ENCODE measurements around the gene BTLA. TPM values are rescaled to one million over a fixed set of nuclear protein-coding genes. Genes with fewer than 3 reads are reported as not detected.

Gene BTLA
- polyA plus RNA-seq, 4 donors = 0.27 to 0.67 (median 0.52) TPM

DNA sequence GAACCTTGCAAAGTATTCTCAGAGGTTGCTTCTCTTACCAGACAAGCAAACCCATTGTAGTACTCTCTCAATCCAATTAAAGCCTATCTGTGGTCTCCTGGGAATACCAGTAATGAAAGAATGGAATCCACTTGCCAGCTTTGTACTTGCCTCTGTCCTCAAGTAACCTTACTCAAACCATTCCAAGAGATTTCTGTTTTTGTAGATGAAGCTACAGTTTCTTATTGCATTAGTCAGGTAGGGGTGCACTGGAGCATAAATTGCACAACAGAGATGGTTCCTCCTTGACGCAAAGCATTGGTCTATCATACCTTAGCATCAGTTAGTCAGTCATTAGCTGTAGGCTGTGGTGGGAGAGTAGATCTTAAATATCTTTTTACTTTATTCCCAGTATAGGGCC lies 52.9 kb downstream of the BTLA start:
- Histone ChIP-seq H3K9me3 (ENCODE audit: control insufficient read depth in 2 of 2, insufficient read depth in 1 of 2, low read depth in 1 of 2, low read length in 1 of 2) (peaks cover 0 to 3% of the 10 kb centered on the region in 2 donors), H3K4me1 (ENCODE audit: control insufficient read depth in 3 of 3, insufficient read depth in 2 of 3, low read depth in 1 of 3, low read length in 2 of 3) (no peaks in the 10 kb centered on the region), H3K36me3 (ENCODE audit: control insufficient read depth in 3 of 3, insufficient read depth in 2 of 3, low read depth in 1 of 3, low read length in 3 of 3) (no peaks in the 10 kb centered on the region), H3K27ac (ENCODE audit: low read depth in 1 of 3, low read length in 2 of 3) (no peak overlapping the region), H3K4me3 (ENCODE audit: low read depth in 1 of 3, low read length in 3 of 3) (no peak overlapping the region), H3K27me3 (ENCODE audit: control insufficient read depth in 3 of 3, insufficient read depth in 3 of 3, low read length in 3 of 3) (no peaks in the 10 kb centered on the region)
- DNase-seq (no peak), FAIRE-seq (no peak)
- 76 to 88% (median 84%) methylated on average over 1 of the region's 1 CpG for WGBS, 3 donors

- Histone ChIP-seq H3K27me3 (ENCODE audit: control insufficient read depth in 3 of 3, insufficient read depth in 3 of 3, low read length in 3 of 3) (no peaks in the 10 kb centered on the region), H3K27ac (ENCODE audit: low read depth in 1 of 3, low read length in 2 of 3) (no peak overlapping the region), H3K9me3 (ENCODE audit: control insufficient read depth in 2 of 2, insufficient read depth in 1 of 2, low read depth in 1 of 2, low read length in 1 of 2) (peaks cover 0 to 3% of the 10 kb centered on the region in 2 donors), H3K36me3 (ENCODE audit: control insufficient read depth in 3 of 3, insufficient read depth in 2 of 3, low read depth in 1 of 3, low read length in 3 of 3) (no peaks in the 10 kb centered on the region), H3K4me1 (ENCODE audit: control insufficient read depth in 3 of 3, insufficient read depth in 2 of 3, low read depth in 1 of 3, low read length in 2 of 3) (no peaks in the 10 kb centered on the region), H3K4me3 (ENCODE audit: low read depth in 1 of 3, low read length in 3 of 3) (no peak overlapping the region)
- no peak for DNase-seq
- WGBS, 3 donors = 78 to 92% (median 91%) methylated on average over 2 of the region's 2 CpGs
- no peak for FAIRE-seq
Observed at GRCh38 chr3:112445839-112446238, 53.4 kb downstream of the BTLA start.

DNA sequence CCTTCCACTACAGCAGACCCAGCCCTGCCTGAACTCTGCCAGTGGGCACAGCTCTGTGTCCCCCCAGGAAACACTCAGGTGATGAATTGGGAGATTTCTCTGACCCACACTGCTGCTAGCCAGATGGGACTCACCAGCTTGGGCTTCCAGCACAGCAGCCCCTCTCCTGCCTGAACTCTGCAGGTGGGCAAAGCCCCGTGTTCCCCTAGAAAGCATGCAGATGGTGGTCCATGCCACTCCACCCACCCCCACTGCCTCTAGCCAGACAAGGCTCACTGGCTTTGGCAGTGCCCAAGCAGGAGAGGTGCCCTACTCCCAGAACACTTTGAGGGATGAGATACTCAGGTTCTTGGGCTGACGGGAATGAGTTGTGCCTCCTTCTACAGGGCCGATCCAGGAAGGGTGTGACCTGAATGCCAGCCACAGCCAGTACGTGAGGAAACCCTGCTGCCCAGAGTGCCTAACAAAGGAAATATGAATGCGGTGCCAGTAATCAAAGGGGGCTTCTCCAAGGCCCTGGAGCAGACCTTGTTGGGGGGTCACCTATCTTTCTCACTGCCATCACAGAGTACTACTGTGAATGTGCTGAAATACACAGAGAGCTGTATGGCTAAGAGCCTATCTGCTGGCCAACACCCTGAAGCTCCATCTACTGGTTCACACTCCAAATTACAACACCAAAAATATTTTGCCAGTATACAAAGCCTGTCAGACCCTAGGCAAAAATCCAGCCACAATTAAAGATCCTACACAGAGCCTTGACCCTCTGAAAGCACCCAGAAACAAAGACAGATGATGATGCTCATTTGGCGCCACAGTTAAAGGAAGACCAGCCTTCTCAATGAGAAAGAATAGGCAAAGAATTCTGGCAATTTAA lies 61.9 kb downstream of the BTLA start:
- WGBS, 3 donors = 89 to 97% (median 90%) methylated on average over 6 of the region's 6 CpGs

GRCh38 chr3:112429960-112430359 lies 69.3 kb downstream of the BTLA start:
- H3K27me3 ChIP-seq (ENCODE audit: control insufficient read depth in 3 of 3, insufficient read depth in 3 of 3, low read length in 3 of 3) = no peaks in the 10 kb centered on the region
- H3K36me3 ChIP-seq (ENCODE audit: control insufficient read depth in 3 of 3, insufficient read depth in 2 of 3, low read depth in 1 of 3, low read length in 3 of 3) = no peaks in the 10 kb centered on the region
- H3K9me3 ChIP-seq (ENCODE audit: control insufficient read depth in 2 of 2, insufficient read depth in 1 of 2, low read depth in 1 of 2, low read length in 1 of 2) = peaks cover 0 to 16% of the 10 kb centered on the region in 2 donors
- H3K4me1 ChIP-seq (ENCODE audit: control insufficient read depth in 3 of 3, insufficient read depth in 2 of 3, low read depth in 1 of 3, low read length in 2 of 3) = no peaks in the 10 kb centered on the region
- DNase-seq = no peak
- H3K4me3 ChIP-seq (ENCODE audit: low read depth in 1 of 3, low read length in 3 of 3) = no peak overlapping the region
- WGBS, 3 donors = 83 to 93% (median 86%) methylated on average over 3 of the region's 3 CpGs
- no peak for FAIRE-seq
- no peak overlapping the region for H3K27ac ChIP-seq (ENCODE audit: low read depth in 1 of 3, low read length in 2 of 3)

More for the DNA sequence above, 61.9 kb downstream of the BTLA start:
- no peak overlapping the region for H3K4me3 ChIP-seq (ENCODE audit: low read depth in 1 of 3, low read length in 3 of 3)
- peaks cover 0 to 26% of the 10 kb centered on the region in 2 donors for H3K9me3 ChIP-seq (ENCODE audit: control insufficient read depth in 2 of 2, insufficient read depth in 1 of 2, low read depth in 1 of 2, low read length in 1 of 2)
- no peak overlapping the region for H3K27ac ChIP-seq (ENCODE audit: low read depth in 1 of 3, low read length in 2 of 3)
- DNase-seq (no peak), FAIRE-seq (no peak)
- H3K36me3 ChIP-seq (ENCODE audit: control insufficient read depth in 3 of 3, insufficient read depth in 2 of 3, low read depth in 1 of 3, low read length in 3 of 3) = no peaks in the 10 kb centered on the region
- H3K4me1 ChIP-seq (ENCODE audit: control insufficient read depth in 3 of 3, insufficient read depth in 2 of 3, low read depth in 1 of 3, low read length in 2 of 3) = no peaks in the 10 kb centered on the region
- H3K27me3 ChIP-seq (ENCODE audit: control insufficient read depth in 3 of 3, insufficient read depth in 3 of 3, low read length in 3 of 3) = no peaks in the 10 kb centered on the region

DNA sequence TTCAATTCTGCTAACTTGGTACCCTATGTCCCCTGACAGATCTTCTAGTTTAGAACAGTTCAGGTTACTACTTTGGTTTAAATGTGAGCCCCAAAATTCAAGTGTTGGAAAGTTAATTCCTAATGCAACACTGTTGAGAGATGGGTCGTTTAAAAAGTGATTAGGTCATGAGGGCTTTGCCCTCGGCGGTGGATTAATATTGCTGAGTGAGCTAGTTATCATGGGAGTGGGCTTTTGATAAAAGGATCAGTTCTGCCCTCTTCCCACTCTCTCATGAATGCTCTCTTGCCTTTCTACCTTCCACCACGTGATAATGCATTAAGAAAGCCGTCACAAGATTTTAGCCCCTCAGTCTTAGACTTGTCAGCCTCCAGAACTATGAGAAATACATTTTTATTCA lies 72.1 kb downstream of the BTLA start:
- Histone ChIP-seq H3K27ac (ENCODE audit: low read depth in 1 of 3, low read length in 2 of 3) (no peak overlapping the region), H3K36me3 (ENCODE audit: control insufficient read depth in 3 of 3, insufficient read depth in 2 of 3, low read depth in 1 of 3, low read length in 3 of 3) (no peaks in the 10 kb centered on the region), H3K4me3 (ENCODE audit: low read depth in 1 of 3, low read length in 3 of 3) (no peak overlapping the region), H3K4me1 (ENCODE audit: control insufficient read depth in 3 of 3, insufficient read depth in 2 of 3, low read depth in 1 of 3, low read length in 2 of 3) (no peaks in the 10 kb centered on the region), H3K9me3 (ENCODE audit: control insufficient read depth in 2 of 2, insufficient read depth in 1 of 2, low read depth in 1 of 2, low read length in 1 of 2) (peaks cover 0 to 5% of the 10 kb centered on the region in 2 donors), H3K27me3 (ENCODE audit: control insufficient read depth in 3 of 3, insufficient read depth in 3 of 3, low read length in 3 of 3) (no peaks in the 10 kb centered on the region)
- 89 to 93% (median 90%) methylated on average over 5 of the region's 5 CpGs for WGBS, 3 donors
- no peak for FAIRE-seq
- no peak for DNase-seq

GRCh38 chr3:112425858-112426750 lies 73.2 kb downstream of the BTLA start:
- H3K4me3 ChIP-seq (ENCODE audit: low read depth in 1 of 3, low read length in 3 of 3) = no peak overlapping the region
- H3K9me3 ChIP-seq (ENCODE audit: control insufficient read depth in 2 of 2, insufficient read depth in 1 of 2, low read depth in 1 of 2, low read length in 1 of 2) = no peaks in the 10 kb centered on the region
- H3K27me3 ChIP-seq (ENCODE audit: control insufficient read depth in 3 of 3, insufficient read depth in 3 of 3, low read length in 3 of 3) = no peaks in the 10 kb centered on the region
- H3K36me3 ChIP-seq (ENCODE audit: control insufficient read depth in 3 of 3, insufficient read depth in 2 of 3, low read depth in 1 of 3, low read length in 3 of 3) = no peaks in the 10 kb centered on the region
- no peak for FAIRE-seq
- no peak overlapping the region for H3K27ac ChIP-seq (ENCODE audit: low read depth in 1 of 3, low read length in 2 of 3)
- WGBS, 3 donors = 96 to 100% (median 97%) methylated on average over 2 of the region's 2 CpGs
- no peak for DNase-seq
- no peaks in the 10 kb centered on the region for H3K4me1 ChIP-seq (ENCODE audit: control insufficient read depth in 3 of 3, insufficient read depth in 2 of 3, low read depth in 1 of 3, low read length in 2 of 3)

DNA sequence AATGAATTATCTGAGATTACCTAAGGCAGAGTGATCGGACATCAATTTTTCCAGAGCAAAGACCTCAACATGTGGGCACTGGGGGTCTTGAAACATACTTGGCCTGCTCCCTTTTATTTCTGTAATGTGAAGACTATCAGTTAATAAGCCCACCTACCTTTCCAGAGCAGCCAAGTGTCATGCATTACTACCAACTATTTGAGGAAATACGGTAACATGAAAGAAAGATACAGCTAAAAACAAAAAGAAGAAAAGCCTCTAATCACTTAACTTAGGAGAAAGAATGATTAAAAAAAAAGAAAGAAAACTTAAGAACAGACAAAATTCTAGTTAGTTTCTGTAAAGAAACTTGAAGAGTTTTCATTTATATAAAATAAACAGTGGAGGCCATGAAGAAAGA lies 73.9 kb downstream of the BTLA start:
- no peak for FAIRE-seq
- H3K27ac ChIP-seq (ENCODE audit: low read depth in 1 of 3, low read length in 2 of 3) = no peak overlapping the region
- WGBS, 3 donors = 95 to 98% (median 96%) methylated on average over 2 of the region's 2 CpGs

GRCh38 chr3:112424394-112424793 lies 74.9 kb downstream of the BTLA start:
- no peak overlapping the region for H3K27ac ChIP-seq (ENCODE audit: low read depth in 1 of 3, low read length in 2 of 3)
- no peaks in the 10 kb centered on the region for H3K4me1 ChIP-seq (ENCODE audit: control insufficient read depth in 3 of 3, insufficient read depth in 2 of 3, low read depth in 1 of 3, low read length in 2 of 3)
- no peaks in the 10 kb centered on the region for H3K27me3 ChIP-seq (ENCODE audit: control insufficient read depth in 3 of 3, insufficient read depth in 3 of 3, low read length in 3 of 3)
- H3K4me3 ChIP-seq (ENCODE audit: low read depth in 1 of 3, low read length in 3 of 3) = no peak overlapping the region
- WGBS, 3 donors = 79 to 88% (median 81%) methylated on average over 1 of the region's 1 CpG
- no peaks in the 10 kb centered on the region for H3K36me3 ChIP-seq (ENCODE audit: control insufficient read depth in 3 of 3, insufficient read depth in 2 of 3, low read depth in 1 of 3, low read length in 3 of 3)
- no peak for DNase-seq
- no peak for FAIRE-seq
- no peaks in the 10 kb centered on the region for H3K9me3 ChIP-seq (ENCODE audit: control insufficient read depth in 2 of 2, insufficient read depth in 1 of 2, low read depth in 1 of 2, low read length in 1 of 2)

More for the DNA sequence above, 73.9 kb downstream of the BTLA start:
- no peaks in the 10 kb centered on the region for H3K36me3 ChIP-seq (ENCODE audit: control insufficient read depth in 3 of 3, insufficient read depth in 2 of 3, low read depth in 1 of 3, low read length in 3 of 3)
- no peaks in the 10 kb centered on the region for H3K27me3 ChIP-seq (ENCODE audit: control insufficient read depth in 3 of 3, insufficient read depth in 3 of 3, low read length in 3 of 3)
- H3K4me3 ChIP-seq (ENCODE audit: low read depth in 1 of 3, low read length in 3 of 3) = no peak overlapping the region
- no peak for DNase-seq
- H3K9me3 ChIP-seq (ENCODE audit: control insufficient read depth in 2 of 2, insufficient read depth in 1 of 2, low read depth in 1 of 2, low read length in 1 of 2) = no peaks in the 10 kb centered on the region
- H3K4me1 ChIP-seq (ENCODE audit: control insufficient read depth in 3 of 3, insufficient read depth in 2 of 3, low read depth in 1 of 3, low read length in 2 of 3) = no peaks in the 10 kb centered on the region
